Kidney (tissue), 14 donors: ENCODE results near the gene PLEKHH2. TPM values are rescaled to one million over a fixed set of nuclear protein-coding genes. Genes with fewer than 3 reads are reported as not detected.

Experiments
- DNase-seq, 5 donors: peaks; one replicate each; pipeline ENCODE4 v3.0.0-alpha.2; 2013 to 2020
- FAIRE-seq: peaks from 2 replicates; lab custom pipeline; 2012; peaks lifted over from hg19 to GRCh38; lab: Jason Lieb, UNC
- H3K27ac ChIP-seq, 2 donors: one replicate each; pipeline ENCODE4 v1.7.0; 2013; ENCODE audit warnings: low read depth in 2 of 2, low read length in 2 of 2, inconsistent platforms in 1 of 2
- H3K27me3 ChIP-seq: one replicate; pipeline ENCODE4 v1.7.1; 2013; ENCODE audit warnings: low read length, inconsistent platforms; ENCODE audit not compliant: control insufficient read depth, insufficient read depth
- H3K36me3 ChIP-seq, 3 donors: one replicate each; pipeline versions ENCODE4 v1.7.0 to v1.7.1; 2013; ENCODE audit warnings: low read length in 3 of 3, control low read depth in 1 of 3, inconsistent platforms in 1 of 3; ENCODE audit not compliant: insufficient read depth in 3 of 3, control insufficient read depth in 2 of 3
- H3K4me1 ChIP-seq, 3 donors: one replicate each; pipeline versions ENCODE4 v1.7.0 to v1.7.1; 2013; ENCODE audit warnings: low read length in 3 of 3, inconsistent platforms in 1 of 3, low read depth in 1 of 3; ENCODE audit not compliant: control insufficient read depth in 2 of 3, insufficient read depth in 2 of 3
- H3K4me3 ChIP-seq, 3 donors: one replicate each; pipeline versions ENCODE4 v1.7.0 to v1.8.1; 2013; ENCODE audit warnings: low read length in 3 of 3, control low read depth in 1 of 3, inconsistent platforms in 1 of 3
- H3K9ac ChIP-seq, 3 donors: one replicate each; pipeline versions ENCODE4 v1.7.0 to v1.7.1; 2013; ENCODE audit warnings: low read length in 3 of 3, control low read depth in 1 of 3, inconsistent platforms in 1 of 3
- H3K9me3 ChIP-seq, 3 donors: one replicate each; pipeline versions ENCODE4 v1.7.0 to v1.7.1; 2013; ENCODE audit warnings: low read length in 3 of 3, control low read depth in 1 of 3, inconsistent platforms in 1 of 3; ENCODE audit not compliant: control insufficient read depth in 2 of 3, insufficient read depth in 1 of 3
- intact Hi-C: fragments of 100-400 bp; cut with DNase I; formaldehyde crosslinking; loops from one replicate; pipeline ENCODE4 v1.11.1; 2022
- polyA plus RNA-seq: library from polyadenylated mRNA; stranded (reverse); fragments of 350-450 nt; fragmentation: Illumina TruSeq; extraction: RNeasy Lipid Tissue Mini Kit (QIAGEN cat#74804); gene quantifications from one replicate; pipeline ENCODE4 v1.2.3, GENCODE V29; 2014; ENCODE audit warnings: low read depth, low replicate concordance; ENCODE audit not compliant: insufficient read depth
- total RNA-seq: library from RNA; stranded (reverse); fragmentation: NEBNext Ultra II Directional; extraction: Animal tissue kit (Norgen Biotek cat#: 25700); gene quantifications from one replicate; pipeline ENCODE4 v1.2.1, GENCODE V29; 2021
- TF ChIP-seq, protein P1 (sequence below): IDR thresholded peaks from 3 replicates; pipeline ENCODE4 v1.5.1; 2012; ENCODE audit warnings: mild to moderate bottlenecking, moderate library complexity, borderline replicate concordance; ENCODE audit not compliant: insufficient read depth; ENCODE audit errors: extremely low read depth
- donor health status: control.
- donor health status: control.
- donor health status: control.
- donor health status: control.
- donor health status: control.
- donor health status: DM: yes; HTN: yes; CAD: no.
- donor health status: Normal renal cell carcinoma (clear cell type).

The PLEKHH2 gene
- total and polyA plus RNA-seq, 2 donors from 2014 or later: 4.3 to 25.0 TPM

DNA sequence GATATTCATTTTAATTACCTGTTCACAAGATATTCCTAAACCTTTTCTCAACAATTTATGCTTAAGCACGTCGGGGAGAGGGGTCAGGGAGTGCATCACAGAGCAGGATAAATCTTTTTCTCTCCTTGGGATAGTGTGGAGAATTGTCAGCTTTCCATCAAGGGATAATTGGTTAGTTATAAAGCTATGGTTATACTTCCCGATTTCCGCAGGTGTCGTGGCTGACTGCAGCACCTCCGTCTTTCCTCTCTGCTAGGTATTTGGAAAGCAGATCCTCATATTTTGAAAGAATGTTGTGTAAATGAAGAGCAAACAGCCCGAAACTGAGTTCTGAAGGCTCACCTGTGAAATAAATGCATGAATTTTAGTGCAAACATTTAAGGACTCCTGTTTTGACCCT is 137.6 kb downstream of the PLEKHH2 start:
- H3K27ac ChIP-seq: peak overlapping the region; percentile 90
- H3K36me3 ChIP-seq: peaks cover 0 to 9% (median 4%) of the 10 kb centered on the region in 3 donors
- peak overlapping the region; percentile 83 to 93 (median 84) for H3K4me3 ChIP-seq
- FAIRE-seq (no peak), DNase-seq (no peak)
- H3K9me3 ChIP-seq: no peaks in the 10 kb centered on the region
- peak overlapping the region; percentile 57 to 88 (median 83) for H3K9ac ChIP-seq
- intact Hi-C loops: no loop called here
- TF ChIP-seq, protein P1, sequence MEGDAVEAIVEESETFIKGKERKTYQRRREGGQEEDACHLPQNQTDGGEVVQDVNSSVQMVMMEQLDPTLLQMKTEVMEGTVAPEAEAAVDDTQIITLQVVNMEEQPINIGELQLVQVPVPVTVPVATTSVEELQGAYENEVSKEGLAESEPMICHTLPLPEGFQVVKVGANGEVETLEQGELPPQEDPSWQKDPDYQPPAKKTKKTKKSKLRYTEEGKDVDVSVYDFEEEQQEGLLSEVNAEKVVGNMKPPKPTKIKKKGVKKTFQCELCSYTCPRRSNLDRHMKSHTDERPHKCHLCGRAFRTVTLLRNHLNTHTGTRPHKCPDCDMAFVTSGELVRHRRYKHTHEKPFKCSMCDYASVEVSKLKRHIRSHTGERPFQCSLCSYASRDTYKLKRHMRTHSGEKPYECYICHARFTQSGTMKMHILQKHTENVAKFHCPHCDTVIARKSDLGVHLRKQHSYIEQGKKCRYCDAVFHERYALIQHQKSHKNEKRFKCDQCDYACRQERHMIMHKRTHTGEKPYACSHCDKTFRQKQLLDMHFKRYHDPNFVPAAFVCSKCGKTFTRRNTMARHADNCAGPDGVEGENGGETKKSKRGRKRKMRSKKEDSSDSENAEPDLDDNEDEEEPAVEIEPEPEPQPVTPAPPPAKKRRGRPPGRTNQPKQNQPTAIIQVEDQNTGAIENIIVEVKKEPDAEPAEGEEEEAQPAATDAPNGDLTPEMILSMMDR: no peak
- H3K4me1 ChIP-seq: no peaks in the 10 kb centered on the region
- H3K27me3 ChIP-seq: no peaks in the 10 kb centered on the region

DNA sequence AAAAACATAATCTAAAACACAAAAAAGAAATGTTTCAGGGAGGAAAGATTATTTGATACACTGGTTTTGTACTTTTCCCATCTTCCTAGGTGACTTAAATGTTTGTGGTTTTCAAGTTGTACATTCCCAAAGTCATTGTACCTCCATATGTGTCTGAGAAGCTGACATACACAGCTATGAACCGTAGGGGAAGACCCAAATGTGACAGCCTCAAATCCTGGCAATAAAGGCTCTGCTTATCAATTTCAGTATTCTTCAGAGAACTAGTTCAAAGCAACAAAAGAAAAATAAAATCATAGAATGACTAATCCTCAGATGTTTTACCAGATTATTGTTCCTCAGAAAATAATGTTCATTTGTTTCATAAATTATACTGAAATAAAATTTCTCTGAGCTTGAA is 139.3 kb downstream of the PLEKHH2 start:
- TF ChIP-seq, protein P1: no peak
- H3K36me3 ChIP-seq: peaks cover 0 to 9% (median 4%) of the 10 kb centered on the region in 3 donors
- DNase-seq (no peak), FAIRE-seq (no peak)
- H3K4me1 ChIP-seq: no peaks in the 10 kb centered on the region
- H3K27ac ChIP-seq: no peak overlapping the region
- intact Hi-C loops: no loop called here
- H3K9ac ChIP-seq: no peak overlapping the region
- H3K27me3 ChIP-seq: no peaks in the 10 kb centered on the region
- no peaks in the 10 kb centered on the region for H3K9me3 ChIP-seq
- H3K4me3 ChIP-seq: no peak overlapping the region

DNA sequence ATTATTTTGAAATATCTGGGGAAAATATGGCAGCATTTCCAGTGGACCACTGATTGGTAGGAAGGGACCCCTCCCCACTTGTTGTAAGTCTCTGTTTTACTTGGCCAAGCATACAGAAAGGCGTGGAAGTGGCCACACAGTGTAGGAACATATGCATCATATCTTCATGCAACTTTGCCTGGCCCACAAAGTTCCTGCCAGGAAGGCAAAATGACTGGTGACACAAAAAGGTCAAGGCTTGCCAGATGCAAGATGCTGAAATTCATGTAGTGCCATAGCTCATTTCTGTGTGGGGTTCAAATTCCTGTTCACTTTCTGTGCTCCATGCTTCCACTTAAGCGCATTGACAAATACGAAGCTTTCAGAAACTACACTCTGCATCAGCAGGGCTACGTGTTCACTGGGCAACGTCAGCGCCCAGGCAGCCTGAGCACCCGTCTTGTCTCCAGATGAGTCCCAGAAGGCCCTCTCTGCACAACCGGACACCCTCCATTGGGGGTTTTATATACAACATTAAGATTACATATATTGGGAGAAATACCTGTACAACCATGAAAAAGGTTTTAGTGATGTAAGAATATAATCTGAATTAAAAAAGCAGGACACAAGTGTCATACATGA is 140.4 kb downstream of the PLEKHH2 start:
- TF ChIP-seq, protein P1: no peak
- Histone ChIP-seq H3K9ac (no peak overlapping the region), H3K27ac (no peak overlapping the region), H3K27me3 (no peaks in the 10 kb centered on the region), H3K9me3 (no peaks in the 10 kb centered on the region), H3K36me3 (peaks cover 0 to 9% (median 4%) of the 10 kb centered on the region in 3 donors), H3K4me3 (no peak overlapping the region), H3K4me1 (no peaks in the 10 kb centered on the region)
- no peak for FAIRE-seq
- intact Hi-C loops: no loop called here
- DNase-seq: no peak
